Breast epithelium (tissue), 4 donors: ENCODE data around the gene FASN. TPM values are rescaled to one million over a fixed set of nuclear protein-coding genes. Genes with fewer than 3 reads are reported as not detected.

Source experiments
- DNase-seq, 2 donors: peaks; one replicate each; pipeline ENCODE4 v3.0.0-alpha.2; 2019; ENCODE audit warnings: low spot score in 2 of 2
- H3K27ac ChIP-seq, 2 donors: fragments of 200-600 bp; sonication (generic) in 1 of 2; one replicate each; pipeline ENCODE4 v1.5.1; 2016 to 2019; ENCODE audit warnings: mild to moderate bottlenecking in 1 of 2
- H3K27me3 ChIP-seq, 2 donors: fragments of 200-600 bp; sonication (generic) in 1 of 2; one replicate each; pipeline versions ENCODE4 v1.5.1 to v1.6.0; 2017 to 2019; ENCODE audit warnings: control low read depth in 1 of 2, mild to moderate bottlenecking in 1 of 2
- H3K36me3 ChIP-seq: fragments of 200-600 bp; one replicate; pipeline ENCODE4 v1.5.1; 2019
- H3K4me1 ChIP-seq, 2 donors: fragments of 200-600 bp; sonication (generic); one replicate each; pipeline ENCODE4 v1.5.1; 2016 to 2019; ENCODE audit warnings: control low read depth in 1 of 2
- H3K4me3 ChIP-seq, 3 donors: fragments of 200-600 bp; sonication (generic); 1 replicate in 2 of 3; 2 replicates in 1 of 3; pipeline ENCODE4 v1.5.1; 2016 to 2019; ENCODE audit warnings: mild to moderate bottlenecking in 3 of 3, moderate library complexity in 2 of 3
- H3K9me3 ChIP-seq, 2 donors: fragments of 200-600 bp; sonication (generic) in 1 of 2; one replicate each; pipeline ENCODE4 v1.5.1; 2016 to 2019; ENCODE audit warnings: control low read depth in 1 of 2
- CTCF ChIP-seq, 3 donors: fragments of 450-650 bp; IDR thresholded peaks; one replicate each; pipeline ENCODE4 v1.5.1; 2016 to 2017; ENCODE audit warnings: antibody characterized with exemption in 3 of 3, mild to moderate bottlenecking in 3 of 3, moderate library complexity in 3 of 3
- POLR2A ChIP-seq: fragments of 450-650 bp; IDR thresholded peaks from one replicate; pipeline ENCODE4 v1.6.1; 2016; ENCODE audit warnings: antibody characterized with exemption, mild to moderate bottlenecking, moderate library complexity
- POLR2AphosphoS5 ChIP-seq, 3 donors: sonication (generic); formaldehyde crosslinking; IDR thresholded peaks; one replicate each; pipeline ENCODE4 v1.6.1; 2017; ENCODE audit warnings: antibody characterized with exemption in 3 of 3
- intact Hi-C: fragments of 100-400 bp; cut with DNase I; formaldehyde crosslinking; loops from one replicate; pipeline ENCODE4 v1.15.1; 2023; ENCODE audit warnings: low total_unique reads
- total RNA-seq, 3 donors: library from RNA; depleted of rRNA; stranded (reverse); fragments of >200 nt; gene quantifications; one replicate each; pipeline ENCODE4 v1.1.0, GENCODE V29; 2016

Gene FASN
- total RNA-seq, 3 donors from 2014 or later, result 95.4 to 590 (median 98.6) TPM

GRCh38 chr17:82107341-82107860 is 9.4 kb upstream of the FASN start:
- intact Hi-C loops, result no loop called here
- H3K27ac ChIP-seq, result peak overlapping the region; percentile 95 to 97
- no peak for DNase-seq
- no peaks in the 10 kb centered on the region for H3K36me3 ChIP-seq
- peaks cover 24 to 37% of the 10 kb centered on the region in 2 donors for H3K4me1 ChIP-seq
- no peaks in the 10 kb centered on the region for H3K9me3 ChIP-seq
- no peaks in the 10 kb centered on the region for H3K27me3 ChIP-seq
- TF ChIP-seq POLR2AphosphoS5 (IDR thresholded peaks at IDR 0.05), result no peak
- TF ChIP-seq POLR2A, result no peak
- TF ChIP-seq CTCF (IDR thresholded peaks at IDR 0.05), result peak in 1 of 3 donors; percentile 14
- H3K4me3 ChIP-seq, result no peak overlapping the region

GRCh38 chr17:82106688-82107305 is 8.8 kb upstream of the FASN start:
- Histone ChIP-seq H3K36me3 (no peaks in the 10 kb centered on the region), H3K4me1 (peaks cover 26 to 38% of the 10 kb centered on the region in 2 donors), H3K4me3 (peak overlapping the region; percentile 17 to 57 (median 32)), H3K9me3 (no peaks in the 10 kb centered on the region), H3K27me3 (no peaks in the 10 kb centered on the region), H3K27ac (peak overlapping the region; percentile 95 to 97)
- no peak for DNase-seq
- no peak for TF ChIP-seq POLR2AphosphoS5 (IDR thresholded peaks at IDR 0.05)
- intact Hi-C loops, result loop anchor here (1.0 kb wide), 1 partner anchor 47 kb away; no protein-coding TSS in a partner anchor

GRCh38 chr17:82105882-82106687 is 8.0 kb upstream of the FASN start:
- peak; percentile 63 to 88 for DNase-seq
- Histone ChIP-seq H3K27me3 (no peaks in the 10 kb centered on the region), H3K4me3 (peak overlapping the region; percentile 17 to 57 (median 32)), H3K27ac (peak overlapping the region; percentile 95 to 97), H3K36me3 (no peaks in the 10 kb centered on the region), H3K4me1 (peaks cover 33 to 45% of the 10 kb centered on the region in 2 donors), H3K9me3 (no peaks in the 10 kb centered on the region)
- intact Hi-C loops, result loop anchor here (1.0 kb wide), 1 partner anchor 47 kb away; no protein-coding TSS in a partner anchor
- no peak for TF ChIP-seq POLR2A
- peak in 1 of 3 donors; percentile 30 for TF ChIP-seq POLR2AphosphoS5 (IDR thresholded peaks at IDR 0.05)
- TF ChIP-seq CTCF (IDR thresholded peaks at IDR 0.05), result peak; percentile 28 to 48 (median 31)

- peak overlapping the region; percentile 95 to 97 for H3K27ac ChIP-seq
- H3K36me3 ChIP-seq, result no peaks in the 10 kb centered on the region
- intact Hi-C loops, result no loop called here
- DNase-seq, result no peak
- no peaks in the 10 kb centered on the region for H3K27me3 ChIP-seq
- no peaks in the 10 kb centered on the region for H3K9me3 ChIP-seq
- peak overlapping the region in 2 of 3 donors; percentile 32 to 57 for H3K4me3 ChIP-seq
- TF ChIP-seq CTCF (IDR thresholded peaks at IDR 0.05), result no peak
- no peak for TF ChIP-seq POLR2AphosphoS5 (IDR thresholded peaks at IDR 0.05)
- no peak for TF ChIP-seq POLR2A
- peaks cover 35 to 50% of the 10 kb centered on the region in 2 donors for H3K4me1 ChIP-seq
Measured at GRCh38 chr17:82105417-82105881, 7.4 kb upstream of the FASN start.

GRCh38 chr17:82104797-82105416 is 6.9 kb upstream of the FASN start:
- Histone ChIP-seq H3K4me3 (peak overlapping the region in 1 of 3 donors; percentile 57), H3K4me1 (peaks cover 35 to 55% of the 10 kb centered on the region in 2 donors), H3K27me3 (no peaks in the 10 kb centered on the region), H3K36me3 (no peaks in the 10 kb centered on the region), H3K27ac (peak overlapping the region; percentile 95 to 97), H3K9me3 (no peaks in the 10 kb centered on the region)
- intact Hi-C loops, result no loop called here
- TF ChIP-seq CTCF (IDR thresholded peaks at IDR 0.05), result no peak
- no peak for DNase-seq
